Adrenal gland (tissue), 12 donors: Measurements from ENCODE around the gene CCDC9B. TPM values are rescaled to one million over a fixed set of nuclear protein-coding genes. Genes with fewer than 3 reads are reported as not detected.

Experiments
- DNase-seq, 7 donors: peaks; one replicate each; pipeline ENCODE4 v3.0.0-alpha.2; 2019 to 2020
- H3K27ac ChIP-seq, 5 donors: fragments of 200-600 bp; sonication (generic) in 4 of 5; 1 replicate in 3 of 5; 2 replicates in 2 of 5; pipeline versions ENCODE4 v1.5.1 to v1.8.0; 2016 to 2020; ENCODE audit warnings: mild to moderate bottlenecking in 1 of 5
- H3K27me3 ChIP-seq: fragments of 200-600 bp; 2 replicates; pipeline ENCODE4 v1.8.0; 2021
- H3K36me3 ChIP-seq, 2 donors: fragments of 200-600 bp; replicated peaks in 1 of 2; 1 replicate in 1 of 2; 2 replicates in 1 of 2; pipeline versions ENCODE4 v1.5.1 to v1.8.0; 2018 to 2022
- H3K4me1 ChIP-seq, 2 donors: fragments of 200-600 bp; replicated peaks in 1 of 2; 1 replicate in 1 of 2; 2 replicates in 1 of 2; pipeline versions ENCODE4 v1.5.1 to v1.8.0; 2018 to 2021
- H3K4me3 ChIP-seq, 4 donors: fragments of 200-600 bp; sonication (generic) in 3 of 4; one replicate each; pipeline ENCODE4 v1.5.1; 2016 to 2018
- H3K9me3 ChIP-seq, 3 donors: fragments of 200-600 bp; sonication (generic) in 1 of 3; replicated peaks in 1 of 3; 1 replicate in 2 of 3; 2 replicates in 1 of 3; pipeline versions ENCODE4 v1.5.1 to v1.8.0; 2016 to 2021
- CTCF ChIP-seq, 6 experiments: fragments of 450-650 bp in 4 of 6; fragments of 200-600 bp in 2 of 6; sonication (generic) in 1 of 6; IDR thresholded peaks; 1 replicate in 5 of 6; 2 replicates in 1 of 6; pipeline versions ENCODE4 v1.5.1 to v1.8.0; 2016 to 2021; ENCODE audit warnings: antibody characterized with exemption in 6 of 6, mild to moderate bottlenecking in 2 of 6, moderate library complexity in 1 of 6
- POLR2A ChIP-seq, 2 donors: fragments of 450-650 bp; IDR thresholded peaks; one replicate each; pipeline ENCODE4 v1.6.1; 2017; ENCODE audit warnings: antibody characterized with exemption in 2 of 2, mild to moderate bottlenecking in 2 of 2, moderate library complexity in 1 of 2
- WGBS, 4 donors: extraction: QIAGEN DNeasy Blood & Tissue Kit in 2 of 4; methylation state at CpG; one replicate each; pipeline versions ENCODE4 v1.1.5 to v1.1.7; 2013 to 2017; 5-methylcytosine and 5-hydroxymethylcytosine counted together
- intact Hi-C, 2 donors: fragments of 100-400 bp; cut with DNase I; formaldehyde crosslinking; loops; one replicate each; pipeline versions ENCODE4 v1.14.1 to v1.15.0; 2022 to 2023
- polyA plus RNA-seq, 3 donors: library from polyadenylated mRNA; stranded (reverse); fragments of 200-250 nt in 2 of 3; fragments of 350-450 nt in 1 of 3; fragmentation: Illumina TruSeq in 1 of 3; extraction: RNeasy Lipid Tissue Mini Kit (QIAGEN cat#74804) in 1 of 3; gene quantifications; one replicate each; pipeline ENCODE4 v1.2.3, GENCODE V29; 2013 to 2014
- total RNA-seq, 9 donors: library from RNA; depleted of rRNA in 4 of 9; stranded (reverse); fragments of >200 nt in 4 of 9; fragments of 120-200 nt in 1 of 9; fragmentation: NEBNext Ultra II Directional in 1 of 9; extraction: Animal tissue kit (Norgen Biotek cat#: 25700) in 1 of 9; gene quantifications; one replicate each; pipeline versions ENCODE4 v1.1.0 to v1.2.4, GENCODE V29; 2013 to 2023
- donor health status: healthy with polysubstance abuse.
- donor health status: Bipolar disorder and iron deficiency.
- donor health status: DM: yes; HTN: yes; CAD: no.
- donor health status: DM: no; HTN: no; CAD: no.
- donor health status: DM: no; HTN: no; CAD: no.
- donor health status: DM: yes; HTN: yes; CAD: no.

CCDC9B gene
- total and polyA plus RNA-seq, 12 donors: 0.72 to 41.0 (median 10.8) TPM

- Histone ChIP-seq H3K4me3 (no peak overlapping the region), H3K9me3 (no peaks in the 10 kb centered on the region), H3K27me3 (no peaks in the 10 kb centered on the region), H3K4me1 (peaks cover 2 to 7% of the 10 kb centered on the region in 2 donors), H3K27ac (no peak overlapping the region), H3K36me3 (no peaks in the 10 kb centered on the region)
- no peak for DNase-seq
- TF ChIP-seq POLR2A (IDR thresholded peaks at IDR 0.05): no peak
- no peak for TF ChIP-seq CTCF (IDR thresholded peaks at IDR 0.05)
- WGBS, 4 donors: 44 to 65% (median 57%) methylated on average over 3 of the region's 3 CpGs
- intact Hi-C loops: loop anchor here in 1 of 2 donors (5.0 kb wide), 1 partner anchor 34 kb away; no protein-coding TSS in a partner anchor
Observed at GRCh38 chr15:40310993-40311392, 29.7 kb downstream of the CCDC9B start.

GRCh38 chr15:40310001-40310959 lies 30.5 kb downstream of the CCDC9B start:
- Histone ChIP-seq H3K27me3 (no peaks in the 10 kb centered on the region), H3K27ac (no peak overlapping the region), H3K4me1 (peaks cover 2 to 7% of the 10 kb centered on the region in 2 donors), H3K36me3 (no peaks in the 10 kb centered on the region), H3K4me3 (no peak overlapping the region), H3K9me3 (no peaks in the 10 kb centered on the region)
- TF ChIP-seq CTCF (IDR thresholded peaks at IDR 0.05): peak; percentile 42 to 74 (median 69)
- no peak for TF ChIP-seq POLR2A (IDR thresholded peaks at IDR 0.05)
- peak in 6 of 7 donors; percentile 53 to 76 (median 59) for DNase-seq
- WGBS, 4 donors: 6 to 26% (median 24%) methylated on average over 4 of the region's 4 CpGs
- intact Hi-C loops: loop anchor here in 1 of 2 donors (5.0 kb wide), 1 partner anchor 33 kb away; no protein-coding TSS in a partner anchor

GRCh38 chr15:40309344-40309862 lies 31.3 kb downstream of the CCDC9B start:
- Histone ChIP-seq H3K36me3 (no peaks in the 10 kb centered on the region), H3K27me3 (no peaks in the 10 kb centered on the region), H3K9me3 (no peaks in the 10 kb centered on the region), H3K4me1 (peaks cover 2 to 7% of the 10 kb centered on the region in 2 donors), H3K27ac (no peak overlapping the region), H3K4me3 (no peak overlapping the region)
- intact Hi-C loops: no loop called here
- TF ChIP-seq CTCF (IDR thresholded peaks at IDR 0.05) (no peak), POLR2A (IDR thresholded peaks at IDR 0.05) (no peak)
- no peak for DNase-seq
- WGBS, 4 donors: 65 to 83% (median 72%) methylated on average over 8 of the region's 8 CpGs

GRCh38 chr15:40307421-40308211 lies 33.1 kb downstream of the CCDC9B start, which contains the start of gene PLCB2:
Gene PLCB2, minus strand, starts transcription at chr15:40307935. Its CDS starts 263 bp downstream, at chr15:40307672.
- TF ChIP-seq POLR2A (IDR thresholded peaks at IDR 0.05): no peak
- no peak for TF ChIP-seq CTCF (IDR thresholded peaks at IDR 0.05)
- peak within 1 kb of the TSS in 1 of 4 donors; percentile 42 for H3K4me3 ChIP-seq
- peak in 1 of 7 donors; percentile 30 for DNase-seq
- H3K4me1 ChIP-seq: no peaks in the 10 kb centered on the region
- 33 to 62% (median 58%) methylated on average over 4 to 15 of the region's 15 CpGs for WGBS, 4 donors
- H3K9me3 ChIP-seq: no peaks in the 10 kb centered on the region
- H3K27me3 ChIP-seq: no peaks in the 10 kb centered on the region
- H3K36me3 ChIP-seq: no peaks in the 10 kb centered on the region
- peak within 1 kb of the TSS in 3 of 5 donors; percentile 6 to 76 (median 63) for H3K27ac ChIP-seq
- intact Hi-C loops: no loop called here
